Activated CD8-positive, alpha-beta memory T cell treated with anti-CD3 and anti-CD28 coated beads, Interleukin-2, amount 50 U/mL, for 1 hour (primary cell): Measurements from ENCODE around the gene C1QTNF9B.
"Not testable (repeated sequence)": the region's sequence is repeated elsewhere in the genome, so short reads cannot be mapped to it uniquely, and the experiment has no call there.

ENCODE experiments used
- DNase-seq: peaks from one replicate; pipeline ENCODE4 v3.0.0-alpha.2; 2020; ENCODE audit errors: extremely low read depth

Gene C1QTNF9B

DNA sequence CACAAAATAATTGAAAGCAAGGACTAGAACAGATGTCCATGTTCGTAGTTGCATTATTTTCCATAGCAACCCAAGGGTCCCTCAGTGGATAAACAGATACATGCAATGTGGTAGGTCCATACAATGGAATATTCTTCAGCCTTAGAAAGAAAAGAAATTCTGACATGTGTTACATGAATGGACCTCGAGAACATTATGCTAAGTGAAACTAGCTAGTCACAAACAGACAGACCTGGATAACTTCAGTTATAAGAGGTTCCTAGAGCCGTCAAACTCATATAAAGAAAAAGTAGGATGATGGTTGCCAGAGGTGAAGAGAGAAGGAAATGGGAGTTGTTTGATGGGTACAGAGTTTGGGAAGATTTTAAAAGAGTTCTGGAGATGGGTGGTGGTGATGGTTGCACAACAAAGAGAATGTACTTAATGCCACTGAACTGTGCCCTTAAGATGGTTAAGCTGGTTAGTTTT is at the start of gene C1QTNF9B:
Gene C1QTNF9B, minus strand, starts transcription at position 51 of the 468 bp plus-strand sequence.
- DNase-seq, result not testable (repeated sequence)

DNA sequence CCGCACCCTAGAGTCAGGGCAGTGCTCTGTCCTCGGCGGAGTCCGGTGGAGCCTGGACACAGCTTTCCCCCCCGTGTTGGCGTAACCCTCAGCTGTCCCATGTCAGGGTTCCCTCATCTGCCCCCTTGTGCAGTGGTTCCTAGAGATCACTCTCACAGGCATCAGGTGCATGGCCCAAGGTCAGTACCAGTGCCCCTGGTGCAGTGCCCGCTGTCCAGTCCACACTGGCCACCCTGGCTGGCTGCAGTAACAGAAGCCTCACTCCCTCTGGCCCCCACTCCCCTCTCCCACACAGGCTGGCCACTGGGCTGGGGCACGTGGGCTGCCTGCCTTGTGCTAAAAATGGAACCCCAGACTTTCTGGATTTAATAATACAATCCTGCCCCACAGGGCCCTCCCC is 49.6 kb upstream of the C1QTNF9B start:
- DNase-seq, result no peak

GRCh38 chr13:23946067-23946466 is 48.8 kb upstream of the C1QTNF9B start:
- no peak for DNase-seq

- no peak for DNase-seq
These were observed 48.3 kb upstream of the C1QTNF9B start for GRCh38 chr13:23945612-23946011.

GRCh38 chr13:23941211-23941610 is 43.9 kb upstream of the C1QTNF9B start:
- no peak for DNase-seq

- DNase-seq, result not testable (repeated sequence)
These were observed 42.4 kb upstream of the C1QTNF9B start for GRCh38 chr13:23939666-23940065.

DNA sequence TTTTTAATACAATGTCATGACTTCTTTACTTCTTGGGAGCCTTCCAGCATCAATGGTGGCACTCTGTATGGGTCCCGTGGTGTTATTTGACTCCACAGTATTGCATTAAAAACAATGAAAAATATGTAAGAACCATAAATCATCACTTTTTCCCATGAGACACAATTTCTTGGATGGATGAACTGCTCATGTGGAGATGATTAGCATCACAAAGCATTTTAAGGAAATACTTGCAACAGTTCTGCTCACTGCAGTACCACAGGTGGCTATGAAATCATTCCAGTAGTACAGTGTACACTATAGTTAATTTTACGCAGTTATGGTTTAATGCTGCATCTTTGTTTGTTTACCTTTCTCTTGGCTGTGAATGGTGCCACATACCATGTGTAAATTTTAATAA is 37.2 kb upstream of the C1QTNF9B start:
- no peak for DNase-seq

DNA sequence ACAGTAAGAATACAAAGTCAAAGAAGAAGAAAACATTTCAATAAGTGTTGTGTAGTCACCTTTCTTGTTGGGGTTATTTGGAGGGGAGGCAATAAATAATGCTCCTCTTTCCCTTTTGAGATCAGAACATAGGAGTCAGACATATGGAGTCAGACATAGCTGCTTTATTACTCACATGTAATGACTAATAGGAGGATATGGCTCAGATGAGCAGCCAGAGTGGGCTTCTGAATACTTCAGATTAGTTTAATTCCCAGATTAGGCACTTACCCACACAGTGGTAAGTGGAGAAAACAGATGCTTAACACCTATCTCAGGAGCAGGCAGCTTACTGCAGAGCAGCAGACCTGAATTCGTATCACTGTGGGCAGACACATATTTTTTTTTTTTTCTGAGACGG is 31.7 kb upstream of the C1QTNF9B start:
- DNase-seq, result no peak

- DNase-seq, result no peak
These were observed 25.7 kb upstream of the C1QTNF9B start for GRCh38 chr13:23923031-23923430.

DNA sequence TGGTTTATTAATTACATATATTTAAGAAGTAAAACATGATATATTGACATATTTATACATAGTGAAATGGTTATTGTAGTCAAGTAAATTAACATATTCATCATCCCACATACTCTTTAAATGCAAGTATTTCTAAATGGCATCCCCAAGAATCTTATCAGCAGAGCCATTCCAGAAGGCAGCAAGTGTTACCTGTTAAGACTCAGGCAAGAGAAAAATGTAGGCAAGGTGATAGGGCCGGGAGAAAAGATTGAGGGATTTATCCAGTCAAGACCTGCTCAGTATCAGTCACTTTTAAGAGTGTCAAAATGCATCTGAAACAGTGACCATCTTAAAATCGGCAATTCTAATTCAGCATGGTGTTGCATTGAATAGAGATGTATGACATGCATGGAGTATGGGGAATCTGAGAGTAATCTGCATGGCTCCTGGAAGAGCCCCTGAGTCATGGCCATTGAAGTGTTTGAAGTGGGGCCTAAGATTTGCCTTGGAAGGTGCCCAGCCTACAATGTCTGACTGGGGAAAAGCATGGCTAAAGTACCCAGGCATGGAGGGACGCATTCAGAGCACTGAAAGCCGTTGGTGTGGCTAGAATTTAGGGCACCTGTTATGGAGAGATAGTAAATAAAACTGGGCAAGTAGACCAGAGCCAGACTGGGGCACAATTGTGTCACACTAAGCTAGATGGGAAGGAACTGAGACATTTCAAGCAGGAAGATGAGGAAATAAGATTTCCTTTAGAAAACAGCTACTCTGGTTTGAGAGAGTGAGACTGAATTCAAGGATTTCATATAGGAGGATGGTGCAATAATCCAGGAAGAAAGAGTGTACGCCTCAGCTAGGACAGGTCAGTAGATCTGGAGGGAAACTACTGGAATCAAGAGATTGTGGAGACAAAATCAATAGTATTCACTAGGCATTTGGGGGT is 25.0 kb upstream of the C1QTNF9B start:
- DNase-seq, result no peak

- no peak for DNase-seq
These were observed 24.2 kb upstream of the C1QTNF9B start for GRCh38 chr13:23921451-23921888.

- no peak for DNase-seq
These were observed 21.7 kb upstream of the C1QTNF9B start for GRCh38 chr13:23919006-23919405.

DNA sequence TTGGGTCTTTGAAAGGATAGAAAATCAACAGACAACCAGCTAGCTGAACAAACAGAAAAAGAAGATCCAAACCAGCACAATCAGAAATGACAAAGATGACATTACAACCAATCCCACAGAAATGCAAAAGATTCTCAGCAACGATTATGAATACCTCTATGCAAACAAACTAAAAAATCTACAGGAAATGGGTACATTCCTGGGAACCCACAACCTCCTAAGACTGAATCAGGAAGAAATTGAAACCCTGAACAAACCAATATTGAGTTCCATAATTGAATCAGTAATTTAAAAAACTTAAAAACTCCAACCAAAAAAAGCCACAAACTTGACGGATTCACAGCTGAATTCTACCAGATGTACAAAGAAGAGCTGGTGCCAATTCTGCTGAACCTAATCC is 20.9 kb upstream of the C1QTNF9B start:
- DNase-seq, result no peak

GRCh38 chr13:23915308-23915707 is 18.0 kb upstream of the C1QTNF9B start:
- no peak for DNase-seq

DNA sequence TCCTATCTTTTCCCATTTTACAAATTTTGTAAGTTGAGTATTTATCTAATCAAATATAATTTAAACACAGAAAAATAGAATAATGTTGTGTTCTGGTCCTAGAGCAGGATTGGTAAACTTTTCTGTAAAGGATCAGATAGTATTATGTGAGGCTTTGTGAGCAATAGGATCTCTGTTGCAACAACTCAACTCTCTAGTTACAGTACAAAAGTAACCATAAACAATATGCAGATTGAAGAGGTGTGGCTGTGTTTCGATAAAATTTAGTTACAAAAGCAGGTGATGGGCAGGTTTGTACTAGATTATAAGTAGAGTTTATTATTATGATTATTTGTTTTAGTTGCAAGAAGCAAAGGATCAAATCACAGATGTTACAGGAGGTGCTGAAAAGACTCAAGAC is 15.2 kb upstream of the C1QTNF9B start:
- DNase-seq, result no peak

- DNase-seq, result no peak
These were observed 12.3 kb upstream of the C1QTNF9B start for GRCh38 chr13:23909606-23910005.

DNA sequence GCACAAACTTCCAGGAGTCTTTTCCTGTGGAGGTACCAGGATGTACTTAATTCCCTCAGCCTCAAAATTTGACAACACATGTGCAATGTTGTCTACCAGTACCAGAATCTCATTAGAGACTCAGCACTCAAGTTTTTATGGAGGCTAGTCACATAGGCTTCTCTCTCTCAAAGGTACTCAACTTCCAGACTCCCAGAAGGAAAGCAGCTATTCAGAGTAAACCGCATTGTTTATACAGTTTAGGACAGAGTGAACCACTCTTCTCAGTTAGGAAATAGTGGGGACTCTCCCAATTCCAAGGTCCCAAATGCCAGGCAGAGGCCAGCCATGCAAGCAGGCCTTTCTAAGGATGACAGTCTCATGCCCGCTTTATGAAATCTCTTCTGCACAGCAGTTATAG is 8.5 kb upstream of the C1QTNF9B start:
- no peak for DNase-seq

DNA sequence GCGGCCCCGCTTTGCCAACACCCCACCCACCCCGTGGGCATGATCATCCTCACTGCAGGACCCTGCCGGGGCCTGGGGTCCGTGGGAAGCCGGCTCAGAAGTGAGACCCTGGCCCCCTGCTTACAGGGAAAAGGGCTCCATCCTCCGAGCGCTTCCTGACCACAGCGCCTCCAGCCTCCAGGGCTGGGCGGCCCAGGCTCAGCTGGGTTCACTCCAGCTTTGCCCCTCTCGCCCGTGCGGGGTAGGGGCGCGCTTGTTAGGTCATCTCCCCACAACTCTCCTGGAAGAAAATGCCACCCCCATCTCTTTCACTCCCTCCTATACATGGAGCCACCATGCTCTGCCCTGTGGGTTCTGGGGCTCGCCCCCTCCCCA is 6.6 kb upstream of the C1QTNF9B start:
- no peak for DNase-seq

GRCh38 chr13:23902975-23903905 is 5.9 kb upstream of the C1QTNF9B start:
- no peak for DNase-seq

DNA sequence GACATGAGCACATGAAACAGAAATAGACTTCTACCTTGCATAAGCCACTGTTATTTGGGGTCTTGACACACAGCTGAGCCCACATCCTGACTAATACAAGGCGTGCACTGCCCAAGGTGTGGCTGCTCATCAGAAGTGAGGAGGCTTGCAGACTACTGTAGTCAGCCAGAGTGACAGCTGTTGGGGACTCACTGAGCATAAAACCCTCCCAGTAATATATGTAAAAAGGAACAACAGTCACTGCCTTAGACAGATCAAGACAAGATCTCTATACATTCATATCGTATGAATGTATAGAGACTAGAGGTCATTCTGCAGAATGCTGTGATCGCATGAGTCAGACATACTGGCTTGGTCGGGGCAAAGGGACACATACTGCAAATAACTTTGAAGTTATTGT is 4.1 kb upstream of the C1QTNF9B start:
- DNase-seq, result no peak

- DNase-seq, result no peak
These were observed 2.3 kb upstream of the C1QTNF9B start for GRCh38 chr13:23899555-23899954.

- no peak for DNase-seq
These were observed 799 bp upstream of the C1QTNF9B start for GRCh38 chr13:23898101-23898500.
